ENCODE data around the gene CIB2.
A peak's percentile ranks its signal among the peaks of the same experiment; 100 is the strongest.
"Not testable (repeated sequence)": the region's sequence is repeated elsewhere in the genome, so short reads cannot be mapped to it uniquely, and the experiment has no call there.

The CIB2 gene

GRCh38 chr15:78164010-78164409 is 32.8 kb upstream of the CIB2 start:
- Histone ChIP-seq H3K27ac (ENCODE audit: low read length) (no peak overlapping the region), H3K9ac (ENCODE audit: low read depth, low read length) (no peak overlapping the region), H3K27me3 (ENCODE audit: insufficient read depth, low read length) (no peaks in the 10 kb centered on the region), H3K4me3 (ENCODE audit: low read length) (no peak overlapping the region), H3K4me1 (ENCODE audit: insufficient read depth, low read length) (no peaks in the 10 kb centered on the region), H3K36me3 (ENCODE audit: insufficient read depth, low read depth, low read length) (peaks cover 59% of the 10 kb centered on the region), H3K9me3 (ENCODE audit: insufficient read depth, low read depth, low read length) (no peaks in the 10 kb centered on the region)

GRCh38 chr15:78162038-78162437 is 30.8 kb upstream of the CIB2 start:
- Histone ChIP-seq H3K27me3 (ENCODE audit: insufficient read depth, low read length) (no peaks in the 10 kb centered on the region), H3K36me3 (ENCODE audit: insufficient read depth, low read depth, low read length) (peaks cover 46% of the 10 kb centered on the region), H3K9me3 (ENCODE audit: insufficient read depth, low read depth, low read length) (no peaks in the 10 kb centered on the region), H3K4me3 (ENCODE audit: low read length) (no peak overlapping the region), H3K4me1 (ENCODE audit: insufficient read depth, low read length) (peaks cover 8% of the 10 kb centered on the region; the same call in 1 of the 2 replicates), H3K9ac (ENCODE audit: low read depth, low read length) (no peak overlapping the region), H3K27ac (ENCODE audit: low read length) (no peak overlapping the region)

GRCh38 chr15:78159395-78159794 is 28.1 kb upstream of the CIB2 start:
- Histone ChIP-seq H3K36me3 (ENCODE audit: insufficient read depth, low read depth, low read length) (peaks cover 28% of the 10 kb centered on the region), H3K27me3 (ENCODE audit: insufficient read depth, low read length) (no peaks in the 10 kb centered on the region)

GRCh38 chr15:78157203-78157602 is 26.0 kb upstream of the CIB2 start:
- Histone ChIP-seq H3K27ac (ENCODE audit: low read length) (no peak overlapping the region), H3K9ac (ENCODE audit: low read depth, low read length) (no peak overlapping the region), H3K36me3 (ENCODE audit: insufficient read depth, low read depth, low read length) (peaks cover 17% of the 10 kb centered on the region), H3K27me3 (ENCODE audit: insufficient read depth, low read length) (no peaks in the 10 kb centered on the region), H3K9me3 (ENCODE audit: insufficient read depth, low read depth, low read length) (no peaks in the 10 kb centered on the region), H3K4me3 (ENCODE audit: low read length) (no peak overlapping the region), H3K4me1 (ENCODE audit: insufficient read depth, low read length) (peaks cover 22% of the 10 kb centered on the region)

More at GRCh38 chr15:78159395-78159794, 28.1 kb upstream of the CIB2 start:
- H3K9ac ChIP-seq (ENCODE audit: low read depth, low read length) = no peak overlapping the region
- no peaks in the 10 kb centered on the region for H3K9me3 ChIP-seq (ENCODE audit: insufficient read depth, low read depth, low read length)
- peaks cover 22% of the 10 kb centered on the region for H3K4me1 ChIP-seq (ENCODE audit: insufficient read depth, low read length)
- no peak overlapping the region for H3K27ac ChIP-seq (ENCODE audit: low read length)
- H3K4me3 ChIP-seq (ENCODE audit: low read length) = no peak overlapping the region

GRCh38 chr15:78156653-78157052 is 25.4 kb upstream of the CIB2 start:
- Histone ChIP-seq H3K4me3 (ENCODE audit: low read length) (peak overlapping the region; percentile 4; the same call in 1 of the 2 replicates), H3K27ac (ENCODE audit: low read length) (no peak overlapping the region), H3K9me3 (ENCODE audit: insufficient read depth, low read depth, low read length) (no peaks in the 10 kb centered on the region), H3K9ac (ENCODE audit: low read depth, low read length) (no peak overlapping the region), H3K4me1 (ENCODE audit: insufficient read depth, low read length) (peaks cover 22% of the 10 kb centered on the region), H3K27me3 (ENCODE audit: insufficient read depth, low read length) (no peaks in the 10 kb centered on the region), H3K36me3 (ENCODE audit: insufficient read depth, low read depth, low read length) (peaks cover 11% of the 10 kb centered on the region)

- Histone ChIP-seq H3K9me3 (ENCODE audit: insufficient read depth, low read depth, low read length) (no peaks in the 10 kb centered on the region), H3K27me3 (ENCODE audit: insufficient read depth, low read length) (peaks cover 5% of the 10 kb centered on the region; the same call in 1 of the 2 replicates), H3K4me3 (ENCODE audit: low read length) (no peak overlapping the region), H3K4me1 (ENCODE audit: insufficient read depth, low read length) (peaks cover 22% of the 10 kb centered on the region), H3K9ac (ENCODE audit: low read depth, low read length) (no peak overlapping the region), H3K36me3 (ENCODE audit: insufficient read depth, low read depth, low read length) (peaks cover 4% of the 10 kb centered on the region), H3K27ac (ENCODE audit: low read length) (no peak overlapping the region)
Observed at GRCh38 chr15:78155355-78155939, 24.2 kb upstream of the CIB2 start.

GRCh38 chr15:78154955-78155354 is 23.7 kb upstream of the CIB2 start:
- Histone ChIP-seq H3K9me3 (ENCODE audit: insufficient read depth, low read depth, low read length) (no peaks in the 10 kb centered on the region), H3K36me3 (ENCODE audit: insufficient read depth, low read depth, low read length) (peaks cover 2% of the 10 kb centered on the region), H3K9ac (ENCODE audit: low read depth, low read length) (no peak overlapping the region), H3K27me3 (ENCODE audit: insufficient read depth, low read length) (peaks cover 10% of the 10 kb centered on the region; the same call in 1 of the 2 replicates), H3K27ac (ENCODE audit: low read length) (no peak overlapping the region), H3K4me1 (ENCODE audit: insufficient read depth, low read length) (peaks cover 26% of the 10 kb centered on the region), H3K4me3 (ENCODE audit: low read length) (no peak overlapping the region)

- H3K27ac ChIP-seq (ENCODE audit: low read length); H3K36me3 ChIP-seq (ENCODE audit: insufficient read depth, low read depth, low read length); H3K4me3 ChIP-seq (ENCODE audit: low read length); H3K9me3 ChIP-seq (ENCODE audit: insufficient read depth, low read depth, low read length); H3K9ac ChIP-seq (ENCODE audit: low read depth, low read length): not testable (repeated sequence)
- peaks cover 14% of the 10 kb centered on the region; the same call in 1 of the 2 replicates for H3K27me3 ChIP-seq (ENCODE audit: insufficient read depth, low read length)
- H3K4me1 ChIP-seq (ENCODE audit: insufficient read depth, low read length) = peaks cover 12% of the 10 kb centered on the region
Observed at GRCh38 chr15:78151075-78151474, 19.8 kb upstream of the CIB2 start.

- Histone ChIP-seq H3K27ac (ENCODE audit: low read length) (no peak overlapping the region), H3K9ac (ENCODE audit: low read depth, low read length) (peak overlapping the region; percentile 53; the same call in 1 of the 2 replicates), H3K36me3 (ENCODE audit: insufficient read depth, low read depth, low read length) (no peaks in the 10 kb centered on the region), H3K27me3 (ENCODE audit: insufficient read depth, low read length) (peaks cover 14% of the 10 kb centered on the region; the same call in 1 of the 2 replicates), H3K4me1 (ENCODE audit: insufficient read depth, low read length) (0 out of 2 replicates have a peak, but pooled peaks cover 6% of the 10 kb centered on the region), H3K9me3 (ENCODE audit: insufficient read depth, low read depth, low read length) (no peaks in the 10 kb centered on the region), H3K4me3 (ENCODE audit: low read length) (peak overlapping the region; percentile 93)
Observed at GRCh38 chr15:78149805-78150751, 18.8 kb upstream of the CIB2 start.

GRCh38 chr15:78149068-78149804 is 18.0 kb upstream of the CIB2 start, which contains the start of gene IDH3A:
IDH3A (plus strand) TSS chr15:78149362; CDS start chr15:78149404, 42 bp downstream.
- Histone ChIP-seq H3K4me1 (ENCODE audit: insufficient read depth, low read length) (0 out of 2 replicates have a peak, but pooled peaks cover 6% of the 10 kb centered on the region), H3K27ac (ENCODE audit: low read length) (no peak within 1 kb of the TSS), H3K9ac (ENCODE audit: low read depth, low read length) (peak within 1 kb of the TSS; percentile 78; the same call in 1 of the 2 replicates), H3K4me3 (ENCODE audit: low read length) (peak within 1 kb of the TSS; percentile 93), H3K36me3 (ENCODE audit: insufficient read depth, low read depth, low read length) (no peaks in the 10 kb centered on the region), H3K9me3 (ENCODE audit: insufficient read depth, low read depth, low read length) (no peaks in the 10 kb centered on the region), H3K27me3 (ENCODE audit: insufficient read depth, low read length) (peaks cover 14% of the 10 kb centered on the region; the same call in 1 of the 2 replicates)

GRCh38 chr15:78148392-78149067 is 17.3 kb upstream of the CIB2 start:
- Histone ChIP-seq H3K9ac (ENCODE audit: low read depth, low read length) (peak overlapping the region; percentile 78; the same call in 1 of the 2 replicates), H3K9me3 (ENCODE audit: insufficient read depth, low read depth, low read length) (no peaks in the 10 kb centered on the region), H3K4me1 (ENCODE audit: insufficient read depth, low read length) (0 out of 2 replicates have a peak, but pooled peaks cover 6% of the 10 kb centered on the region), H3K27me3 (ENCODE audit: insufficient read depth, low read length) (peaks cover 14% of the 10 kb centered on the region; the same call in 1 of the 2 replicates), H3K4me3 (ENCODE audit: low read length) (peak overlapping the region; percentile 93), H3K36me3 (ENCODE audit: insufficient read depth, low read depth, low read length) (no peaks in the 10 kb centered on the region), H3K27ac (ENCODE audit: low read length) (no peak overlapping the region)

Data from iPS-20b (cell line).